Vagina (tissue), 2 donors: ENCODE measurements around the gene PCNX2. TPM values are rescaled to one million over a fixed set of nuclear protein-coding genes. Genes with fewer than 3 reads are reported as not detected.

Source experiments
- DNase-seq, 2 donors: peaks; one replicate each; pipeline ENCODE4 v3.0.0-alpha.2; 2017; ENCODE audit errors: extremely low spot score in 2 of 2
- H3K27ac ChIP-seq: fragments of 200-600 bp; sonication (generic); one replicate; pipeline ENCODE4 v1.5.1; 2019
- H3K27me3 ChIP-seq: fragments of 200-600 bp; sonication (generic); one replicate; pipeline ENCODE4 v1.5.1; 2019
- H3K36me3 ChIP-seq, 2 donors: fragments of 200-600 bp; sonication (generic); one replicate each; pipeline ENCODE4 v1.5.1; 2017 to 2019
- H3K4me1 ChIP-seq: fragments of 200-600 bp; sonication (generic); one replicate; pipeline ENCODE4 v1.5.1; 2019
- H3K4me3 ChIP-seq, 2 donors: fragments of 200-600 bp; sonication (generic); 1 replicate in 1 of 2; 2 replicates in 1 of 2; pipeline ENCODE4 v1.5.1; 2016 to 2019
- H3K9me3 ChIP-seq: fragments of 200-600 bp; sonication (generic); one replicate; pipeline ENCODE4 v1.5.1; 2019
- CTCF ChIP-seq, 3 experiments: fragments of 450-650 bp in 2 of 3; fragments of 200-600 bp in 1 of 3; sonication (generic) in 1 of 3; IDR thresholded peaks; one replicate each; pipeline ENCODE4 v1.5.1; 2017 to 2019; ENCODE audit warnings: antibody characterized with exemption in 3 of 3, mild to moderate bottlenecking in 2 of 3, moderate library complexity in 2 of 3
- POLR2A ChIP-seq, 2 donors: fragments of 450-650 bp; IDR thresholded peaks; one replicate each; pipeline ENCODE4 v1.6.1; 2017; ENCODE audit warnings: antibody characterized with exemption in 2 of 2, mild to moderate bottlenecking in 2 of 2, moderate library complexity in 2 of 2
- POLR2AphosphoS5 ChIP-seq, 2 donors: sonication (generic); formaldehyde crosslinking; IDR thresholded peaks; one replicate each; pipeline ENCODE4 v1.9.0; 2017; ENCODE audit warnings: antibody characterized with exemption in 2 of 2, mild to moderate bottlenecking in 2 of 2, low read depth in 1 of 2; ENCODE audit not compliant: insufficient read depth in 1 of 2
- intact Hi-C: fragments of 100-400 bp; cut with DNase I; formaldehyde crosslinking; loops from one replicate; pipeline ENCODE4 v1.15.1; 2023
- total RNA-seq: library from RNA; depleted of rRNA; stranded (reverse); fragments of >200 nt; gene quantifications from one replicate; pipeline ENCODE4 v1.2.3, GENCODE V29; 2016

The PCNX2 gene
- total RNA-seq, 1 donor from 2014 or later = 29.2 TPM

- TF ChIP-seq POLR2A (IDR thresholded peaks at IDR 0.05) (no peak), CTCF (IDR thresholded peaks at IDR 0.05) (no peak), POLR2AphosphoS5 (IDR thresholded peaks at IDR 0.05; ENCODE audit: insufficient read depth in 1 of 2, low read depth in 1 of 2) (no peak)
- no peaks in the 10 kb centered on the region for H3K27me3 ChIP-seq
- intact Hi-C loops = no loop called here
- no peaks in the 10 kb centered on the region for H3K9me3 ChIP-seq
- no peak overlapping the region for H3K27ac ChIP-seq
- H3K4me1 ChIP-seq = peaks cover 13% of the 10 kb centered on the region
- H3K4me3 ChIP-seq = no peak overlapping the region
- no peaks in the 10 kb centered on the region for H3K36me3 ChIP-seq
- DNase-seq = no peak
Measured at GRCh38 chr1:233094269-233094668, 201.3 kb downstream of the PCNX2 start.

DNA sequence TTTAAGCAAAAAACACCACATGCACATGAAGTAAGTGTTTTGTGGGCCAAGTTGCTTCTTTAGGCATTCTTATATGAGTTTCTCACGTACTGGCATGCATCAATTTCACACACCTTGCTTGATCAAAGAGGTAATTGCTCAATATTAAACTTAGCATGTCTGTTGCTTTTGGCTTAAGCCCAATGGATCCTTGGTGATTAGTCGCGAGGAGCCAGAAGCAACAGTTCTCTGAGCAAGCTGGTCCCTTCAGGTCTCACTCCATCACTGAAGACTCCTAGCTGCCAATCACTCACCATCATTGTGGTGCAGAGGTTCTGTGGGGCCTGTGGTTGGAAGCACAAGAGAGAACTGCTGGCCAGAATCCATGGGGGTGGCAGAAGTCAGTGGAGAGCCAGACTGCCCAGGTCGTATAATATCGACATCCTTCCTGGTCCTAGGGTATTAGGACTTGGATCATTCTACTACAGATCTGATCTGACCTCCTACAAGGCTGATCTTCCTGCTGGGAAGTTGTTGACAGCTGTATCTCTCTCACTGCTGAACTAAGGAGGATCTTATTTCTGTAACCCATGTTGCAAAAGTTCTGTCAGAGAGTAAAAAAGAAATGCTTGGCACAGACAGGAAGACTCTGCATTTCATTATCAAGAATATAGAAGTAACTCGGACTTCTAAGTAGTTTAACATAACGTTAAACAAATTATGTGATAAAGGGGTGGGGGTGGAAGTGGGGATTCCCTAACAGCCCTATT is 204.6 kb downstream of the PCNX2 start:
- Histone ChIP-seq H3K27me3 (no peaks in the 10 kb centered on the region), H3K27ac (no peak overlapping the region), H3K4me3 (no peak overlapping the region), H3K4me1 (no peaks in the 10 kb centered on the region), H3K9me3 (no peaks in the 10 kb centered on the region), H3K36me3 (no peaks in the 10 kb centered on the region)
- no peak for TF ChIP-seq CTCF (IDR thresholded peaks at IDR 0.05)
- no peak for TF ChIP-seq POLR2AphosphoS5 (IDR thresholded peaks at IDR 0.05; ENCODE audit: insufficient read depth in 1 of 2, low read depth in 1 of 2)
- TF ChIP-seq POLR2A (IDR thresholded peaks at IDR 0.05) = no peak
- no peak for DNase-seq
- intact Hi-C loops = no loop called here

GRCh38 chr1:233089251-233089650 is 206.3 kb downstream of the PCNX2 start:
- H3K9me3 ChIP-seq = no peaks in the 10 kb centered on the region
- TF ChIP-seq POLR2A (IDR thresholded peaks at IDR 0.05) = no peak
- H3K27ac ChIP-seq = no peak overlapping the region
- H3K4me3 ChIP-seq = no peak overlapping the region
- intact Hi-C loops = no loop called here
- H3K36me3 ChIP-seq = no peaks in the 10 kb centered on the region
- no peaks in the 10 kb centered on the region for H3K4me1 ChIP-seq
- no peak for DNase-seq
- no peaks in the 10 kb centered on the region for H3K27me3 ChIP-seq

- no peak overlapping the region for H3K27ac ChIP-seq
- DNase-seq = no peak
- TF ChIP-seq POLR2AphosphoS5 (IDR thresholded peaks at IDR 0.05; ENCODE audit: insufficient read depth in 1 of 2, low read depth in 1 of 2) (no peak), POLR2A (IDR thresholded peaks at IDR 0.05) (no peak), CTCF (IDR thresholded peaks at IDR 0.05) (no peak)
- no peaks in the 10 kb centered on the region for H3K27me3 ChIP-seq
- intact Hi-C loops = no loop called here
- no peaks in the 10 kb centered on the region for H3K4me1 ChIP-seq
- no peaks in the 10 kb centered on the region for H3K36me3 ChIP-seq
- H3K4me3 ChIP-seq = no peak overlapping the region
- H3K9me3 ChIP-seq = no peaks in the 10 kb centered on the region
Measured at GRCh38 chr1:233088613-233089012, 206.9 kb downstream of the PCNX2 start.

DNA sequence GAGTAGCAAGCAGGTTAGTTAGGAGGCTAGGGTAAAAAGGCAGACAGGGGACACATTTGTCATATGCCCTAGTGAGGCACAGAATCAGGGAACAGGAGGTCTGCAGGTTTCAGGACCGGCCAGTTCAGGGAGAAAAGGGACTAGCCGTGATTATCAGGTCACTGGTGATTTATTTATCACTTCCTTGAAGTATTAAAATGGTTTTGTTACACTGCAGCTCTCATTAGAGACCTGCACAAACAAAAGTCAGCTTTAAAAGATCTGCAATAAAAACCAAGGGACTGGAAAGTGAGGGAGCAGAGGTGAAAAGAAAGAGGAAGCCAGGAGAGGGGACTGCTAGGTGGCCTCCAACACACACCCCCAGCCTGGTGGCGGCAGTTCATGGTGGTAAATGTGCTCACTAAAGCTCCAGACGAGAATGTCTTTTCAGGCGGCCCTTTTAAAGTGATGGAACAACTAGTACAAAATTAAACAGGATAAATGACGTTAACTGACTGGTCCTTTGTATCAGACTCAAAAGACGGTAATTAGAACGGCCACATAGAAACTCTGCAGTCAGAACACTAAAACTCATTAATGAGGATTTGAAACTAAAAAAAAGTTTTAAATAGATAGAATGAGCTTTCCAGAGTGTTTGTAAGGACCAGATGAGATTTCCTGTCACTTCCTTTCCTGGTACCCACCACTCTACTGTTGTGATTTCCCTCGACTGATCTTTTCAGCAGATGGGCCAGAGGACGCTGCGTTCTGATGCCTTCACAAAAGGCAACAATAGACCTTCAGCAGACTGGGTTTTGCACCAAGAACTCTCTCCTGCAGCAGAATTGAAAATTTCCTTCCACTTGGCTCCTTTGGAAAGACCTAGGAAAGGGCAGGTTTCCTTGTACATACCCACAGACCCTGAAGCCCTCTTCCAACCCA is 208.3 kb downstream of the PCNX2 start:
- TF ChIP-seq POLR2AphosphoS5 (IDR thresholded peaks at IDR 0.05; ENCODE audit: insufficient read depth in 1 of 2, low read depth in 1 of 2) (no peak), POLR2A (IDR thresholded peaks at IDR 0.05) (no peak), CTCF (IDR thresholded peaks at IDR 0.05) (no peak)
- Histone ChIP-seq H3K4me1 (peaks cover 3% of the 10 kb centered on the region), H3K27me3 (no peaks in the 10 kb centered on the region), H3K4me3 (no peak overlapping the region), H3K9me3 (no peaks in the 10 kb centered on the region), H3K27ac (no peak overlapping the region), H3K36me3 (no peaks in the 10 kb centered on the region)
- intact Hi-C loops = no loop called here
- no peak for DNase-seq
